Transverse colon (tissue), 4 donors: ENCODE results near the gene IRF9.

ENCODE experiments used
- CTCF ChIP-seq, 5 experiments: fragments of 200-600 bp in 3 of 5; fragments of 450-650 bp in 2 of 5; sonication (generic) in 3 of 5; IDR thresholded peaks; 1 replicate in 2 of 5; 2 replicates in 3 of 5; pipeline ENCODE4 v1.5.1; 2016 to 2017; ENCODE audit warnings: antibody characterized with exemption in 5 of 5, inconsistent platforms in 3 of 5, mild to moderate bottlenecking in 2 of 5, moderate library complexity in 1 of 5
- POLR2A ChIP-seq: fragments of 450-650 bp; IDR thresholded peaks from one replicate; pipeline ENCODE4 v1.6.1; 2016; ENCODE audit warnings: antibody characterized with exemption, mild to moderate bottlenecking, moderate library complexity
- POLR2AphosphoS5 ChIP-seq, 3 donors: sonication (generic); formaldehyde crosslinking; IDR thresholded peaks; one replicate each; pipeline ENCODE4 v1.6.1; 2016; ENCODE audit warnings: antibody characterized with exemption in 3 of 3

- TF ChIP-seq CTCF (IDR thresholded peaks at IDR 0.05) (no peak), POLR2A (no peak), POLR2AphosphoS5 (IDR thresholded peaks at IDR 0.05) (no peak)
These were observed 41.4 kb upstream of the IRF9 start for GRCh38 chr14:24119691-24120090.
